GM19099 (cell line): Measurements from ENCODE around the gene NPC2.

Source experiments
- POLR2A ChIP-seq: IDR thresholded peaks from 3 replicates; pipeline ENCODE4 v1.6.1; 2011; ENCODE audit warnings: low read depth; ENCODE audit not compliant: insufficient read length; ENCODE audit errors: extremely low read depth

The NPC2 gene

GRCh38 chr14:74438351-74438915 is 54.7 kb downstream of the NPC2 start:
- no peak for TF ChIP-seq POLR2A

DNA sequence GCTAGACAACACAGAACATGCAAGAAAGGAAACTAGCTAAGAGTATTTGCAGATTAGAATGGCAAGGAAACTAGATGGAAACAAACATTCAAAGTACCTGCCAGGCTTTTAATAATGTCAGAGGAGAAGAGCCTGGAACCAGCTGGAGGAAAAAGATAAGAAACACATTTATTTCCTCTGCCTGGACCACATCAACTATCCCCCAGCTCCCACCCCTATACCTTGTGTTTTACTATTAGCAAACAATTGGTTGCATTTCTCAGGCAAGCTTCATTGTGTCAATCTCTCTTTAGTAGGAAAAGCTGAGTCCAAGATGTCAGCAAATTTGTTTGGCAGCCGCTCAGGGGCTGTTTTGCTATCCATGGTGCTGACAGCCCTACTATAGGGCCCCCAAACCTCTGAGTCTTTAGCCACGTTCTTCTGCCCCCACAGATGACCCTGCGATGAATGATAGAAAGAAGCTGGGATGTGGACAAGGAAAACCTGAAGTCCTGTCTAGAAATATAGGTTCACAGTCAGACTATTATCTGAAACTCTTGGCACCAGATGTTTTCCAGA is 55.5 kb downstream of the NPC2 start:
- no peak for TF ChIP-seq POLR2A

DNA sequence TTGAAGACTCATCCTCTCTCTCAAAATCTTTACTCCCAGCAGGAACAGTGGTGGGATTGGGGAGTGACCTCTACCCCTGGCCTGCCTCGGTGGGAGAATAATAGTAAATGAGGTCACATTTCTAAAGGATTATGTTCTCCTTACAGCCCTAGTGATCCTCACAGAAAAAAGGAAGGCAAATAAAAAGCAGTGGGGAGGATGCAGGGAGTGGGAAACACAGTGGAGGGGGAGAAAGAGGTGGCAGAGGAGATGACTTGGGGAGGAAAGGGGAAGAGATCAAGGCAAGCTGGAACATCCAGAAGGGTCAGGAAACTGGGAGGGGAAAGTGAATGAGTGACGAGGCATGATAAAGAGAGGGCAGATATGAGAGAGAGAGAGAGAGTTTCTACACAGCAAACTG is 58.8 kb downstream of the NPC2 start:
- no peak for TF ChIP-seq POLR2A

- TF ChIP-seq POLR2A, result no peak
Observed at GRCh38 chr14:74429991-74430390, 63.1 kb downstream of the NPC2 start.
